Retina (tissue), 1 donor: ENCODE measurements around the gene CA4.
"Not testable (repeated sequence)": the region's sequence is repeated elsewhere in the genome, so short reads cannot be mapped to it uniquely, and the experiment has no call there.

ENCODE experiments used
- DNase-seq: peaks from one replicate; pipeline ENCODE4 v3.0.0-alpha.2; 2016

The CA4 gene

GRCh38 chr17:60178180-60178579 is 28.4 kb downstream of the CA4 start:
- DNase-seq = not testable (repeated sequence)

GRCh38 chr17:60180380-60180779 is 30.6 kb downstream of the CA4 start:
- DNase-seq = not testable (repeated sequence)

GRCh38 chr17:60186372-60186771 is 36.6 kb downstream of the CA4 start:
- not testable (repeated sequence) for DNase-seq

GRCh38 chr17:60186846-60187745 is 37.3 kb downstream of the CA4 start:
- DNase-seq = not testable (repeated sequence)

GRCh38 chr17:60188759-60189158 is 39.0 kb downstream of the CA4 start:
- DNase-seq = no peak

- DNase-seq = not testable (repeated sequence)
Observed at GRCh38 chr17:60190032-60190431, 40.3 kb downstream of the CA4 start.

- DNase-seq = not testable (repeated sequence)
Observed at GRCh38 chr17:60193032-60193431, 43.3 kb downstream of the CA4 start.

- DNase-seq = no peak
Observed at GRCh38 chr17:60193482-60193881, 43.7 kb downstream of the CA4 start.

GRCh38 chr17:60194141-60194540 is 44.4 kb downstream of the CA4 start:
- DNase-seq = not testable (repeated sequence)

- not testable (repeated sequence) for DNase-seq
Observed at GRCh38 chr17:60198630-60199029, 48.9 kb downstream of the CA4 start.

- not testable (repeated sequence) for DNase-seq
Observed at GRCh38 chr17:60205782-60206181, 56.0 kb downstream of the CA4 start.

- DNase-seq = not testable (repeated sequence)
Observed at GRCh38 chr17:60208302-60208701, 58.5 kb downstream of the CA4 start.
